GM18858 (cell line): Measurements from ENCODE around the gene GSG1L.

ENCODE experiments used
- ATAC-seq: cut with Tn5 transposase; IDR thresholded peaks from one replicate; pipeline ENCODE4 v1.9.1; 2021; ENCODE audit not compliant: unreplicated experiment

Gene GSG1L

DNA sequence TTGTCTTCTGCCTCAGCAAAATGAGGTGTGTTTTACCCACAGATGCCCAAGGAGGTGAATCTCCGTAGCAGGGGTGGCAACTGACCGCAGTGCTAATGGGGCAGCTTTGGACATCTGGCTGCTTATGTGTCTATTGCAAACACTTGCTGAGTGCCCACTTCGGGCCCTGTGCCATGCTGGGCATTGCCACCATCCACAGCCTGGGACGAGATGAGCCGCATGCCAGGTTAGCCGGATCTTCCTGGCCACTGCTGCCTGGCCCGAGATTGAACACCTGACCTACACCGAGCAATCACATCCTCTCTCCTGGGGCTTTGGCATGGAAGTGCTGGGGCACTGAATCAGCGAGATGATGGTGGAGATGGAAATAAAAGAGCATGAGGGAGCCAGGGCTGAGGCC, 238.7 kb downstream of the GSG1L start:
- no peak for ATAC-seq

GRCh38 chr16:27824006-27824405, 239.5 kb downstream of the GSG1L start:
- no peak for ATAC-seq

GRCh38 chr16:27823421-27823820, 240.1 kb downstream of the GSG1L start:
- ATAC-seq = no peak

GRCh38 chr16:27822996-27823395, 240.5 kb downstream of the GSG1L start:
- ATAC-seq = no peak

DNA sequence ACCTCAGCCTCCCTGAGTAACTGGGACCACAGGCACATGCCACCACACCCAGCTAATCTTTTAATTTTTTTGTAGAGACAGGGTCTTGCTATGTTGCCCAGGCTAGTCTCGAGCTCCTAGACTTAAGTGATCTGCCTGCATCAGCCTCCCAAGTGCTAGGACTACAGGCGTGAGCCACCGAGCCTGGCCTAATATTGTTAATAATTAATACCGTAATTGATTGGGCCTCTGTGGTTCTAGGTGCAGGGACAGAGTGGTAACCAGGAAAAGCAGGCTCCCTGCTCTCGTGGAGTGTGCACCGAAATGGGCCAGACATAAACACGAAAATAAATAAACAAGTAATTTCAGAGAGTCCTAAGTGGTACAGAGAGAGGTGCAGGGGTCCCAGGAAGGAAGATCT, 241.0 kb downstream of the GSG1L start:
- ATAC-seq = no peak

DNA sequence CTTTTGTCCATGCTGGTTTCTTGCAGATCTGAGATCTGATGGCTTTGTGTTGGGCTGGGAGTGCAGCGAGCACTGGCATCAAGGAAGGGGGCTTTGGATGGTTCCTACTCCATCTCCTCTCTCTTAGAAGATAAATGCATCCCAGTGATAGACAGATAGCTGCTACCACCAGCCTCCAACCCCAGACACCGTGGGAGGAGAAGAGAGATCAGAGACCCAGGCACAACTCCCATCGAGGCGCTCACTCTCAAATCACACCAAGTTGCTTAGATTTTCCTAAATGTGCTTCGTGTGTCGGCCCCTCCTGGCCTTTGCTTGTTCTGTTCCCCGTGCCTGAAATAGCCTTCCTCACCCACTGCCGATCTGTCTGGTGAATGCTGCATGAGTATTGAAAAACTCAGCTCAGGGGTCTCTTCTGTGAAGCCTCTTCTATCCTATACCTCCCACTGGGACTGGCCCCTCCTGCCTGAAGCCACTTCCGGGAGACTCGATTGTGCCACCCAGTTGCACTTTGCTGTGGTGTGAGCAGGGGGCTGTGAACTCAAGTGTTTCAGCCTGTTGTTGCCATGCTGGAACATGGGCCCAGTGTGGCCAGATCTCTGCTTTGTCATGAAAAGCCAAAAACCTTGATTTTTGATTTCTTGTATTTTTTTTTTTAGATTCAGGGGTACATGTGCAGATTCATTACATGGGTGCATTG, 242.7 kb downstream of the GSG1L start:
- ATAC-seq = no peak

- no peak for ATAC-seq
These were observed 243.5 kb downstream of the GSG1L start for GRCh38 chr16:27819881-27820610.

DNA sequence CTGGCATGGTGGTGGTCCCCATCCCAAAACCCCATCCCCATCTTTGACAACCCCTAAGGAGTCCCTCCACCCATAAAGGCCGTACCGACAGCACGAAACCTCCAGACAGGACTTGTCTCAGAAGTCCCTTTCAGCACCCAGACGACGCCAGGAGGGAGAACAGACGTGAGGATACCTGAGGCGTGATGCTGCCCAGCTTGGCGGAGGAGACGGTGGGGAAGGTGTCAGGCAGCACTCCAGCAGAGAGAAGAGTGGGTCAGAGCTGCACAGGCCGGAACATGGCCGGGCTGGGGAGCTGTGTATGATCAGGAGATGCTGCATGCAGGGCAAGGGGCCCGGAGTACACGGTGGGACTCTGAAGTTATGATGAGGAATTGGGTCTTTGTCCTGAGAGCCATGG, 244.2 kb downstream of the GSG1L start:
- no peak for ATAC-seq

DNA sequence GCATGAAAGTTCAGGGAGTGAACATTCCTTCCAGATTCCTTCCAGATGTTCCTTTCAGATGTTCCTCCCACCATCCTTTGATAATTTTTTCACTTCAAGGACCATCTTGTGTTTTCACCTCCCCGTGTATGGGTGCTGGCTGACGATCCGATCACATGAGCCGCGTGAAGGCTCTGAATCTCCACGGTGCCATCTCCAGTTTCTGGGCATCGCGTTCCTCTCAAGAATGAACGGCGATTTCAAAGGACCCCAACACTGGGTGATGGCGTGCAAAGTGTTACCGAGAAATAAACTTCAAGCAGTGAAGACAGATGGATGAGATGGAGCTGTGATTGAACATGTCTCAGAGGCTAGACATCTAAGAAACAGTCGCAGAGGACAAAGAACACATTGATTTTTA, 245.3 kb downstream of the GSG1L start:
- ATAC-seq = no peak

- ATAC-seq = no peak
These were observed 246.5 kb downstream of the GSG1L start for GRCh38 chr16:27817038-27817437.

GRCh38 chr16:27816561-27816960, 247.0 kb downstream of the GSG1L start:
- no peak for ATAC-seq

DNA sequence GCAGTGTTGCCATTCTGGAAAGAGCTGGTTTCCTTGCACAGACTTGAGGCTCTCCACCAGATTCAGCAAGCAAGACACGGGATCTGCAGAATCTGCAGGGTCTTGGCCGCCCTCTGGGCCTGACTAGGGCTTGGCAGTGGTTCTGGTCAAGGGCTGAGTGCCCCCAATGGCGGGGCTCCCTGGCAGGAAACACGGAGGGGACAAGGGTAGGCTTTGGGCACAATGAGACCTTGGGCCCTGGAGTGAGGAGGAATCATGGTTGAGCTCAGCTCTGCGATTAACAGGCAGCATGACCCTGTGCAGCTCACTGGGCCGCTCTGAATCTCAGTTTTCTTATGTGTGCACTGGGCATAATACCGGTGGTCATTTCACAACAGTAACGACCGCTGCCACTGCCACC, 249.9 kb downstream of the GSG1L start:
- no peak for ATAC-seq

DNA sequence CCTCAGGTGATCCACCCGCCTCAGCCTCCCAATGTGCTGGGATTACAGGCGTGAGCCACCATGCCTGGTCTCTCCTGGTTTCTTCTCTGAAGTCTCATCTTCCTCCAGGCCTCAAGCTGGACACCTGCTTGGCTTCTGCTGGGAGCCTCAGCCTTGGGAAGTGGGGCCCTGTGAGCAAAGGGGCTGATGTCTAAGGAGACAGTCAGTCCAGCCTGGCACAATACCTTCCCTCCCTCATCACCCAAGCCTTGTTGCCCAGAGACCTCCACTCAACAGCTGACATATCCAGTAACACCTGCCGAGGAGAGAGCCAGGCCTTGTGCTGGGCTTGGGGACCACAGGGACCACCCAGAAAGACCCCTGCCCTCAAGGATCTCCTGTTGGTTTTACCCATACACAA, 251.6 kb downstream of the GSG1L start:
- no peak for ATAC-seq

GRCh38 chr16:27806986-27807385, 256.5 kb downstream of the GSG1L start:
- no peak for ATAC-seq

DNA sequence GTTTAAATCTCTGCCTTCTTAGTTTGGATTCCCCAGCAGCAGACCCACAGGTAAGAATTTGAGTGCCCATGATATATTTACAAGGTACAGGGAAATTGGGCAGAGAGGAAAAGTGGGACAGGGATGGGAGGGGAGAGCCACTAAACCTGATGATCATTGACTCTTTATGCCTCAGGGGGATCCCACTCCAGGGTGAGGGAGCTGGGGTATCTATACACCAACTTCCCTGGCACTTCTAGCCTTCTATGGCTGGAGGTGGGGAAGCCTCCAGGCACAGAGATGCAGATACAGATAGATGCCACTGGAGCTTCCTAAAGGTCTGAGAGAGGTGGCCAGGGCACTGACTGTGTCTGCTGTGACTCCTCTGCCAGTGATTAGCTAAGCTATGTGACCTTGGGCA, 257.1 kb downstream of the GSG1L start:
- no peak for ATAC-seq

DNA sequence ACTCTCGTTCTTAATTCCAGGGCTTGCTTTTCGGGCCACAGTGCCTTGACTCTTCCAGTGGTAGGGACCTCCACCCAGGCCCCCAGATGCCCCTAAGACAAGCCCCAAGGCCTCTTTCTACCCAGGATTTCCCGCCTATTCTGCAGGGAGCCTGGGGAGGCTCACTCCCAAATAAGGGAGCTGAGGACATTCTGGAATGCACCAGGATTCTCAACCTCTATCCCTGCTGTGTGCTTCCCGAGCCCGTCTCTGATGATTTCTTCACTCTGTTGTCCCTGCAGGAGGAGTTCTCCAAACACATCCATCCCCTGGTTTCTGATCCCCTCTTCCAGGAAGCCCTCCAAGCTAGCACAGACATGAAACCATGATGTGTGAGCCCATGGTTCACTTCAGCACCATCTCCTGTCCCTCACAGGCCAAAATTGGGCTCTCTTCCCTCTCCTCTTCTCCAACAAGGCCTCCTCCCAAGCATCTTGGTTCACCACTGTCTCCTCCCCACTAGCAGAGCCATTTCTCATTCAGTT, 257.6 kb downstream of the GSG1L start:
- no peak for ATAC-seq

DNA sequence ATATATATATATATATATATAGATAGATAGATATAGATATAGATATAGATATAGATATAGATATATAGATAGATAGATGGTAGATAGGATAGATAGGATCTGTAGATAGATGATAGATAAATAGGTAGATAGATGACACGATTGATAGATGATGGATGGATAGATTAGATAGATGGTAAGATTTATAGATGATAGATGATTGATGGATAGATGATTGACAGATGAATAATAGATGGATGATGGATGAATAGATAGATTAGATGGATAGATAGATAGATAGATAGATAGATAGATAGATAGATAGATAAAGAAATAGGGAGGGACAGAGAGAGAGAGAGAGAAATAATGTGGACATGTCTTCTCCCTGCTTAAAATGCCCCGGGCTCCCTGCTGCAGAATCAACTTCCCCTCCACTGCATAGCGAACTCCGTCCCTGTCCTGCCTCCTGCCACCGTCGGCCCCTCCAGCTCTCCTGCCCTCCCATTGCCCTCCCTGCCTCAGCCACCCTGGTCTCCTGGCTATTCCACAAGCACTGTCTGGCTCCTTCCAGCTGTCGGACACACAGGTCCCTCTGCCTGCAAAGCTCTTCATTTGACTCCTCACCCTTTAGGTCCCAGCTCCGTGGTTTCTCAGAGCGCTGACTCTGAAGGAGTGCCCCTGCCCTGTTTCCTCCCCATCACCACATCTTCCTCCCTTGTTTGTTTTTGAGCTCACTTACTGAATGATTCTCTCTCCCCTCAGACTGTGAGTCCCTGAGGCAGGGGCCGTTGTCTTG, 259.6 kb downstream of the GSG1L start:
- ATAC-seq = no peak

- ATAC-seq = no peak
These were observed 260.7 kb downstream of the GSG1L start for GRCh38 chr16:27802664-27803439.

DNA sequence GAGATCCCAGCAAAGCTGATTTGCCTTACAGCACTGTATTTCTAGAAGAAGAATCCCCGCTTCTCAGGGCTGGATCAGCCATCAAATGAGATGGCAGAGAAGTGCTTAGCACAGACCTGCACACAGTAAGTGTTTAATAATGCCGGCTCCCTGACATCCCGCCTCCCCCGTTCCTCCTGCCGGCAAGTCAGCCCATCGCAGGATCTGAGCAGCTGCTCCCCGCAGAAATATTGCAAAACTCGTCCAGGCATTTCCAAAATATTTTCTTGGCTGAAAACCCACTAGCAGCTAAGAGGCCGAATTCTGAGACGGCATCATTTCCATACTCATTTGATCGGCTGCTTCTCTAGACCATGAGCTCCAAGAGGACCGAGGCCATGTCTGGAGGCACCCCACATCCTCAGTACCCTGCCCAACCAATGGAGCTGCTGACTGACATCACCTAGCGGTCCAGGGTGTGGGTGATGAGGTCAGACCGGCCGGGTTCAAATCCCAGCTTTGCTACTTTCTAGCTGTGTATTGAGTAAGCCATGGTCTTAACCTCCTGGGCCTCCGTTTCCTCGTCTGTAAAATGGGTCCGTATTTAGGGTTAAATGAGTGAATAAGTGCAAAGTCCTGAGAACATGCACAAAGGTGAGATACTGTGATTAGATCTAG, 262.1 kb downstream of the GSG1L start:
- ATAC-seq = no peak

GRCh38 chr16:27800817-27801216, 262.7 kb downstream of the GSG1L start:
- ATAC-seq = no peak
